GM12892 (cell line): Measurements from ENCODE around the gene SLC15A1.
"Not testable (repeated sequence)": the region's sequence is repeated elsewhere in the genome, so short reads cannot be mapped to it uniquely, and the experiment has no call there.

Experiments
- DNase-seq: peaks from one replicate; pipeline ENCODE4 v3.0.0; 2011; ENCODE audit not compliant: insufficient read length
- FAIRE-seq: peaks from 2 replicates; lab custom pipeline; 2011; peaks lifted over from hg19 to GRCh38; lab: Jason Lieb, UNC
- POLR2A ChIP-seq: IDR thresholded peaks from 2 replicates; pipeline ENCODE4 v1.6.1; 2011; ENCODE audit warnings: low read depth, low read length, control low read depth
- POLR2AphosphoS5 ChIP-seq: IDR thresholded peaks from 2 replicates; pipeline ENCODE4 v1.6.1; 2011; ENCODE audit warnings: low read depth, low read length, control low read depth
- TAF1 ChIP-seq: IDR thresholded peaks from 2 replicates; pipeline ENCODE4 v1.6.1; 2011; ENCODE audit warnings: low read depth, mild to moderate bottlenecking, control low read depth, low read length, borderline replicate concordance

SLC15A1 gene

GRCh38 chr13:98648141-98648540, 104.3 kb downstream of the SLC15A1 start:
- no peak for DNase-seq
- TF ChIP-seq TAF1 (no peak), POLR2A (no peak), POLR2AphosphoS5 (no peak)
- no peak for FAIRE-seq

GRCh38 chr13:98647121-98647520, 105.4 kb downstream of the SLC15A1 start:
- no peak for DNase-seq
- no peak for TF ChIP-seq POLR2AphosphoS5
- no peak for TF ChIP-seq TAF1
- no peak for TF ChIP-seq POLR2A
- FAIRE-seq: no peak

GRCh38 chr13:98643479-98643878, 109.0 kb downstream of the SLC15A1 start:
- no peak for DNase-seq
- TF ChIP-seq POLR2A: no peak
- TF ChIP-seq POLR2AphosphoS5: no peak
- no peak for TF ChIP-seq TAF1
- no peak for FAIRE-seq

- TF ChIP-seq POLR2AphosphoS5 (no peak), TAF1 (no peak), POLR2A (no peak)
- FAIRE-seq: no peak
- DNase-seq: no peak
Observed at GRCh38 chr13:98641075-98641474, 111.4 kb downstream of the SLC15A1 start.

GRCh38 chr13:98639785-98640184, 112.7 kb downstream of the SLC15A1 start:
- not testable (repeated sequence) for DNase-seq, FAIRE-seq

GRCh38 chr13:98638352-98638751, 114.1 kb downstream of the SLC15A1 start:
- DNase-seq, FAIRE-seq: not testable (repeated sequence)
